ENCODE measurements around the gene HMG20A.
"Not testable (repeated sequence)": the region's sequence is repeated elsewhere in the genome, so short reads cannot be mapped to it uniquely, and the experiment has no call there.

DNA sequence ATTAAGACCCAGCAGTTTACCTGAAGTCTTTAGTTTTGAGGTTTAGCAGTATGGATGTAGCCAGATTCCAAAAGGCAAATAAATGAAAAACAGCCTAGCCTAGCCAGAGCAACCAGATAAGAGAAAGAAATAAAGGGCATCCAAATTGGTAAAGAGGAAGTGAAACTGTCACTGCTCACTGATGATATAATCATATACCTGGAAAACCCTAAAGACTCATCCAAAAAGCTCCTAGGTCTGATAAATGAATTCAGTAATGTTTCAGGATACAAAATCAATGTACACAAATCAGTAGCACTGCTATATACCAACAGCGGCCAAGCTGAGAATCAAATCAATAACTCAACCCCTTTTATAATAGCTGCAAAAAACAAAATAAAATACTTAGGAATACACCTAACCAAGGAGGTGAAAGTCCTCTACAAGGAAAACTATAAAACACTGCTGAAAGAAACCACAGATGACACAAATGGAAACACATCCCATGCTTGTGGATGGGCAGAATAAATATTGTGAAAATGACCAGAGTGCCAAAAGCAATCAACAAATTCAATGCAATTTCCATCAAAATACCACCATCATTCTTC lies 14.4 kb upstream of the HMG20A start:
- TF ChIP-seq POLR2A (IDR thresholded peaks at IDR 0.05; ENCODE audit: low read depth, low read length); TAF1 (IDR thresholded peaks at IDR 0.05; ENCODE audit: borderline replicate concordance, low read depth, low read length): not testable (repeated sequence)

Measured in GM12892 (cell line).